ENCODE measurements around the gene IBTK.
"Not testable (repeated sequence)": the region's sequence is repeated elsewhere in the genome, so short reads cannot be mapped to it uniquely, and the experiment has no call there.

The IBTK gene

GRCh38 chr6:82247505-82248272, at the start of gene IBTK:
Gene IBTK, minus strand, starts transcription at chr6:82247744. Its CDS starts 7,258 bp downstream, at chr6:82240486.
- DNase-seq (ENCODE audit: low read depth) = peak; percentile 94

GRCh38 chr6:82283771-82284410, 36.3 kb upstream of the IBTK start:
- peak; percentile 64 for DNase-seq (ENCODE audit: low read depth)

- DNase-seq (ENCODE audit: low read depth) = not testable (repeated sequence)
These were observed 34.0 kb upstream of the IBTK start for GRCh38 chr6:82281550-82281949.

- DNase-seq (ENCODE audit: low read depth) = no peak
These were observed 30.1 kb upstream of the IBTK start for GRCh38 chr6:82277686-82278085.

GRCh38 chr6:82275686-82276085, 28.1 kb upstream of the IBTK start:
- peak; percentile 51 for DNase-seq (ENCODE audit: low read depth)

GRCh38 chr6:82273295-82273694, 25.8 kb upstream of the IBTK start:
- DNase-seq (ENCODE audit: low read depth) = no peak

GRCh38 chr6:82270881-82271635, 23.5 kb upstream of the IBTK start:
- DNase-seq (ENCODE audit: low read depth) = peak; percentile 55

GRCh38 chr6:82268301-82268846, 20.8 kb upstream of the IBTK start:
- no peak for DNase-seq (ENCODE audit: low read depth)

- DNase-seq (ENCODE audit: low read depth) = no peak
These were observed 17.3 kb upstream of the IBTK start for GRCh38 chr6:82264824-82265223.

- DNase-seq (ENCODE audit: low read depth) = no peak
These were observed 16.8 kb upstream of the IBTK start for GRCh38 chr6:82264321-82264720.

- DNase-seq (ENCODE audit: low read depth) = peak; percentile 40
These were observed 16.4 kb upstream of the IBTK start for GRCh38 chr6:82263916-82264315.

- no peak for DNase-seq (ENCODE audit: low read depth)
These were observed 13.6 kb upstream of the IBTK start for GRCh38 chr6:82260997-82261732.

GRCh38 chr6:82259389-82259788, 11.8 kb upstream of the IBTK start:
- no peak for DNase-seq (ENCODE audit: low read depth)

- no peak for DNase-seq (ENCODE audit: low read depth)
These were observed 9.7 kb upstream of the IBTK start for GRCh38 chr6:82257088-82257774.

- not testable (repeated sequence) for DNase-seq (ENCODE audit: low read depth)
These were observed 7.2 kb upstream of the IBTK start for GRCh38 chr6:82254722-82255121.

- DNase-seq (ENCODE audit: low read depth) = peak; percentile 51
These were observed 4.4 kb upstream of the IBTK start for GRCh38 chr6:82251942-82252341.

- peak; percentile 82 for DNase-seq (ENCODE audit: low read depth)
These were observed 2.1 kb upstream of the IBTK start for GRCh38 chr6:82249381-82250253.

- peak; percentile 84 for DNase-seq (ENCODE audit: low read depth)
These were observed 760 bp upstream of the IBTK start for GRCh38 chr6:82248273-82248735.

GRCh38 chr6:82246802-82247504, 591 bp downstream of the IBTK start:
- DNase-seq (ENCODE audit: low read depth) = peak; percentile 44
